SK-N-SH treated with all-trans-retinoic acid at 6 μM for 48 hours (cell line): ENCODE data around the gene CEP63.

Experiments
- CSRNP3 ChIP-seq: fragments of 250-450 bp; sonication (Bioruptor Pico); IDR thresholded peaks from 2 replicates; pipeline ENCODE4 v1.5.1; 2021; ENCODE audit warnings: mild to moderate bottlenecking, moderate library complexity
- ISL1 ChIP-seq: fragments of 250-450 bp; sonication (Bioruptor Pico); IDR thresholded peaks from 2 replicates; pipeline ENCODE4 v2.1.2; 2022; ENCODE audit warnings: mild to moderate bottlenecking, moderate library complexity
- OSR1 ChIP-seq: fragments of 250-450 bp; sonication (Bioruptor Pico); IDR thresholded peaks from 2 replicates; pipeline ENCODE4 v1.8.0; 2022; ENCODE audit warnings: moderate library complexity, mild to moderate bottlenecking, inconsistent platforms
- TCF4 ChIP-seq: fragments of 250-450 bp; sonication (Bioruptor Pico); IDR thresholded peaks from 2 replicates; pipeline ENCODE4 v1.8.0; 2021; ENCODE audit warnings: mild to moderate bottlenecking, moderate library complexity, borderline replicate concordance
- ZFP30 ChIP-seq: fragments of 450-650 bp; formaldehyde crosslinking; IDR thresholded peaks from 2 replicates; pipeline ENCODE4 v1.5.0; 2022; ENCODE audit warnings: mild to moderate bottlenecking, moderate library complexity
- ZNF565 ChIP-seq: fragments of 450-650 bp; formaldehyde crosslinking; conservative IDR thresholded peaks from 2 replicates; pipeline ENCODE4 v1.5.0; 2020; ENCODE audit warnings: low read depth, mild to moderate bottlenecking, moderate library complexity
- ZNF8 ChIP-seq: fragments of 450-650 bp; formaldehyde crosslinking; IDR thresholded peaks from 2 replicates; pipeline ENCODE4 v1.5.0; 2020; ENCODE audit warnings: mild to moderate bottlenecking, moderate library complexity
- TF ChIP-seq, protein P1 (sequence below): fragments of 250-450 bp; sonication (Bioruptor Pico); IDR thresholded peaks from 2 replicates; pipeline ENCODE4 v1.5.1; 2020; ENCODE audit warnings: low read depth, mild to moderate bottlenecking, moderate library complexity
- TF ChIP-seq, protein P2 (sequence below): fragments of 250-450 bp; sonication (Bioruptor Pico); IDR thresholded peaks from 2 replicates; pipeline ENCODE4 v1.8.0; 2020; ENCODE audit warnings: mild to moderate bottlenecking, moderate library complexity, borderline replicate concordance

DNA sequence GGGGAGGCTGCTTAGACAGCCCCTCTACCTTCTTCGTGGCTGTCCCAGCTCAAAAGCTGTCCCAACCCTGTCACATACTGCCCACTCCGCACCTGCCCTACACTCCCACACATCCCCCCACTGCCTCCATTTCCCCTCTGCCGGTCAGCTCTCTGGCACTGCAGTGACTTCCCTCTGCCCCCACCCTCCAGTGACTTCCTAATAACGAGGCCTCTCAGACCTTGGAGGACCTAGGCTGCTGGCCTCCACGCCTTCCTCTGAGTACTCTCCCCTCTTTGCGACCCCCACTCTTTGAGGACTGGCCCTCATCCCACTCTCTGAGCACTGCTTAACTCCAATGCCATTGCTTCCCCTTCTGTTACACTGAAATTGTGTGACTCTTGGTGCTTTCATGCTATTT lies 119.7 kb downstream of the CEP63 start:
- TF ChIP-seq OSR1 (CRISPR knock-in tag) (no peak), ZFP30 (CRISPR knock-in tag) (no peak), TCF4 (no peak), ZNF565 (CRISPR knock-in tag) (no peak), ZNF8 (CRISPR knock-in tag) (no peak), ISL1 (CRISPR knock-in tag) (no peak), CSRNP3 (no peak)
- TF ChIP-seq, protein P1, sequence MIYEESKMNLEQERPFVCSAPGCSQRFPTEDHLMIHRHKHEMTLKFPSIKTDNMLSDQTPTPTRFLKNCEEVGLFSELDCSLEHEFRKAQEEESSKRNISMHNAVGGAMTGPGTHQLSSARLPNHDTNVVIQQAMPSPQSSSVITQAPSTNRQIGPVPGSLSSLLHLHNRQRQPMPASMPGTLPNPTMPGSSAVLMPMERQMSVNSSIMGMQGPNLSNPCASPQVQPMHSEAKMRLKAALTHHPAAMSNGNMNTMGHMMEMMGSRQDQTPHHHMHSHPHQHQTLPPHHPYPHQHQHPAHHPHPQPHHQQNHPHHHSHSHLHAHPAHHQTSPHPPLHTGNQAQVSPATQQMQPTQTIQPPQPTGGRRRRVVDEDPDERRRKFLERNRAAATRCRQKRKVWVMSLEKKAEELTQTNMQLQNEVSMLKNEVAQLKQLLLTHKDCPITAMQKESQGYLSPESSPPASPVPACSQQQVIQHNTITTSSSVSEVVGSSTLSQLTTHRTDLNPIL (CRISPR knock-in tag), result no peak
- TF ChIP-seq, protein P2, sequence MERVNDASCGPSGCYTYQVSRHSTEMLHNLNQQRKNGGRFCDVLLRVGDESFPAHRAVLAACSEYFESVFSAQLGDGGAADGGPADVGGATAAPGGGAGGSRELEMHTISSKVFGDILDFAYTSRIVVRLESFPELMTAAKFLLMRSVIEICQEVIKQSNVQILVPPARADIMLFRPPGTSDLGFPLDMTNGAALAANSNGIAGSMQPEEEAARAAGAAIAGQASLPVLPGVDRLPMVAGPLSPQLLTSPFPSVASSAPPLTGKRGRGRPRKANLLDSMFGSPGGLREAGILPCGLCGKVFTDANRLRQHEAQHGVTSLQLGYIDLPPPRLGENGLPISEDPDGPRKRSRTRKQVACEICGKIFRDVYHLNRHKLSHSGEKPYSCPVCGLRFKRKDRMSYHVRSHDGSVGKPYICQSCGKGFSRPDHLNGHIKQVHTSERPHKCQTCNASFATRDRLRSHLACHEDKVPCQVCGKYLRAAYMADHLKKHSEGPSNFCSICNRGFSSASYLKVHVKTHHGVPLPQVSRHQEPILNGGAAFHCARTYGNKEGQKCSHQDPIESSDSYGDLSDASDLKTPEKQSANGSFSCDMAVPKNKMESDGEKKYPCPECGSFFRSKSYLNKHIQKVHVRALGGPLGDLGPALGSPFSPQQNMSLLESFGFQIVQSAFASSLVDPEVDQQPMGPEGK (CRISPR knock-in tag), result no peak
